DND-41 (cell line): ENCODE results near the gene LONRF2.

Experiments used
- ATAC-seq: fragments of 200-7000 bp; cut with Tn5 transposase; 3 replicates; pipeline ENCODE4 v1.9.1; 2021; ENCODE audit warnings: low read depth; ENCODE audit not compliant: insufficient read depth
- DNase-seq: peaks from one replicate; pipeline ENCODE4 v3.0.0-alpha.2; 2020
- H2AFZ ChIP-seq: 2 replicates; pipeline ENCODE4 v1.6.0; 2012; ENCODE audit warnings: low read depth, low read length
- H3K27ac ChIP-seq: 2 replicates; pipeline ENCODE4 v1.5.1; 2012; ENCODE audit warnings: low read length, inconsistent platforms
- H3K27me3 ChIP-seq: fragments of 200-600 bp; sonication (generic); 2 replicates; pipeline ENCODE4 v1.6.0; 2012; ENCODE audit warnings: low read length, mild to moderate bottlenecking, inconsistent platforms; ENCODE audit not compliant: insufficient read depth, poor library complexity
- H3K36me3 ChIP-seq: 2 replicates; pipeline ENCODE4 v1.5.1; 2012; ENCODE audit warnings: low read length, inconsistent platforms; ENCODE audit not compliant: insufficient read depth
- H3K4me1 ChIP-seq: 2 replicates; pipeline ENCODE4 v1.5.1; 2012; ENCODE audit warnings: mild to moderate bottlenecking, low read length; ENCODE audit not compliant: insufficient read depth
- H3K4me2 ChIP-seq: 2 replicates; pipeline ENCODE4 v1.6.0; 2012; ENCODE audit warnings: mild to moderate bottlenecking, moderate library complexity, low read length, inconsistent platforms; ENCODE audit not compliant: insufficient read depth
- H3K4me3 ChIP-seq, 2 experiments: fragments of 200-600 bp in 1 of 2; shearing (Covaris generic) in 1 of 2; 2 replicates each; pipeline ENCODE4 v1.5.1; 2012 to 2016; ENCODE audit warnings: inconsistent platforms in 2 of 2, low read length in 2 of 2, mild to moderate bottlenecking in 2 of 2, low read depth in 1 of 2, moderate library complexity in 1 of 2
- H3K79me2 ChIP-seq: 2 replicates; pipeline ENCODE4 v1.6.0; 2012; ENCODE audit warnings: low read length, inconsistent platforms; ENCODE audit not compliant: insufficient read depth
- H3K9ac ChIP-seq: 2 replicates; pipeline ENCODE4 v1.6.0; 2012; ENCODE audit warnings: low read depth, mild to moderate bottlenecking, inconsistent platforms, low read length, moderate library complexity
- H3K9me3 ChIP-seq: 2 replicates; pipeline ENCODE4 v1.5.1; 2012; ENCODE audit warnings: low read length, moderate library complexity, mild to moderate bottlenecking, inconsistent platforms; ENCODE audit not compliant: insufficient read depth, severe bottlenecking
- H4K20me1 ChIP-seq: 2 replicates; pipeline ENCODE4 v1.6.0; 2012; ENCODE audit warnings: low read length; ENCODE audit not compliant: insufficient read depth
- CTCF ChIP-seq: IDR thresholded peaks from 2 replicates; pipeline ENCODE4 v1.5.1; 2012; ENCODE audit warnings: borderline replicate concordance, low read length, moderate library complexity, mild to moderate bottlenecking; ENCODE audit not compliant: poor library complexity, severe bottlenecking; ENCODE audit errors: extremely low read depth
- EZH2 ChIP-seq: IDR thresholded peaks from 3 replicates; pipeline ENCODE4 v1.6.1; 2012; ENCODE audit warnings: borderline replicate concordance, low read depth, mild to moderate bottlenecking, moderate library complexity, low read length, inconsistent platforms; ENCODE audit not compliant: severe bottlenecking

LONRF2 gene

GRCh38 chr2:100291152-100291970, 30.9 kb downstream of the LONRF2 start:
- no peaks in the 10 kb centered on the region for H3K27me3 ChIP-seq
- DNase-seq (peak; percentile 89), ATAC-seq (peak; percentile 93)
- no peaks in the 10 kb centered on the region for H3K79me2 ChIP-seq
- peak overlapping the region; percentile 56 for H3K27ac ChIP-seq
- TF ChIP-seq EZH2: no peak
- TF ChIP-seq CTCF: peak; percentile 25
- H3K9ac ChIP-seq: peak overlapping the region; percentile 25
- H3K4me1 ChIP-seq: peaks cover 44% of the 10 kb centered on the region
- no peaks in the 10 kb centered on the region for H3K9me3 ChIP-seq
- H3K4me2 ChIP-seq: peak overlapping the region; percentile 63
- H3K4me3 ChIP-seq: peak overlapping the region in 1 of 2 experiments; percentile 38; a peak in 2 of 4 replicates
- no peaks in the 10 kb centered on the region for H4K20me1 ChIP-seq
- no peaks in the 10 kb centered on the region for H3K36me3 ChIP-seq
- H2AFZ ChIP-seq: peak overlapping the region; percentile 5; the same call in 1 of the 2 replicates

- peaks cover 50% of the 10 kb centered on the region for H3K4me1 ChIP-seq
- no peak overlapping the region for H3K4me3 ChIP-seq
- no peaks in the 10 kb centered on the region for H3K9me3 ChIP-seq
- H2AFZ ChIP-seq: no peak overlapping the region
- TF ChIP-seq EZH2: no peak
- no peak for TF ChIP-seq CTCF
- no peaks in the 10 kb centered on the region for H3K36me3 ChIP-seq
- peak overlapping the region; percentile 63 for H3K4me2 ChIP-seq
- 0 out of 2 replicates have a peak overlapping the region, but pooled peaks have one; percentile 25 for H3K9ac ChIP-seq
- DNase-seq (no peak), ATAC-seq (peak; percentile 5; the same call in 1 of the 3 replicates)
- peak overlapping the region; percentile 56 for H3K27ac ChIP-seq
- H3K79me2 ChIP-seq: no peaks in the 10 kb centered on the region
- H4K20me1 ChIP-seq: no peaks in the 10 kb centered on the region
- no peaks in the 10 kb centered on the region for H3K27me3 ChIP-seq
Observed at GRCh38 chr2:100290718-100291151, 31.6 kb downstream of the LONRF2 start.

GRCh38 chr2:100289020-100289419, 33.3 kb downstream of the LONRF2 start:
- H3K27ac ChIP-seq: no peak overlapping the region
- H3K4me2 ChIP-seq: no peak overlapping the region
- ATAC-seq (no peak), DNase-seq (no peak)
- no peaks in the 10 kb centered on the region for H3K79me2 ChIP-seq
- TF ChIP-seq EZH2 (no peak), CTCF (no peak)
- H4K20me1 ChIP-seq: no peaks in the 10 kb centered on the region
- no peak overlapping the region for H3K4me3 ChIP-seq
- no peaks in the 10 kb centered on the region for H3K36me3 ChIP-seq
- no peak overlapping the region for H2AFZ ChIP-seq
- no peaks in the 10 kb centered on the region for H3K27me3 ChIP-seq
- no peak overlapping the region for H3K9ac ChIP-seq
- H3K9me3 ChIP-seq: no peaks in the 10 kb centered on the region
- H3K4me1 ChIP-seq: peaks cover 62% of the 10 kb centered on the region
